Muscle of arm (tissue), 12 donors: Measurements from ENCODE around the gene PDE11A. TPM values are rescaled to one million over a fixed set of nuclear protein-coding genes. Genes with fewer than 3 reads are reported as not detected.
"Not testable (repeated sequence)": the region's sequence is repeated elsewhere in the genome, so short reads cannot be mapped to it uniquely, and the experiment has no call there.

Source experiments
- DNase-seq: peaks from one replicate; pipeline ENCODE4 v3.0.0-alpha.2; 2013
- polyA plus RNA-seq, 12 donors: library from polyadenylated mRNA; unstranded; fragments of 120-200 nt; gene quantifications; one replicate each; pipeline ENCODE4 v1.2.1, GENCODE V29; 2013; ENCODE audit not compliant: insufficient read length in 12 of 12

The PDE11A gene
- polyA plus RNA-seq, 12 donors: 0.33 to 2.0 (median 0.78) TPM; not detected in 2

- DNase-seq: peak; percentile 7
Observed at GRCh38 chr2:177882501-177882900, 190.1 kb downstream of the PDE11A start.

GRCh38 chr2:177881921-177882320, 190.7 kb downstream of the PDE11A start:
- DNase-seq: no peak

DNA sequence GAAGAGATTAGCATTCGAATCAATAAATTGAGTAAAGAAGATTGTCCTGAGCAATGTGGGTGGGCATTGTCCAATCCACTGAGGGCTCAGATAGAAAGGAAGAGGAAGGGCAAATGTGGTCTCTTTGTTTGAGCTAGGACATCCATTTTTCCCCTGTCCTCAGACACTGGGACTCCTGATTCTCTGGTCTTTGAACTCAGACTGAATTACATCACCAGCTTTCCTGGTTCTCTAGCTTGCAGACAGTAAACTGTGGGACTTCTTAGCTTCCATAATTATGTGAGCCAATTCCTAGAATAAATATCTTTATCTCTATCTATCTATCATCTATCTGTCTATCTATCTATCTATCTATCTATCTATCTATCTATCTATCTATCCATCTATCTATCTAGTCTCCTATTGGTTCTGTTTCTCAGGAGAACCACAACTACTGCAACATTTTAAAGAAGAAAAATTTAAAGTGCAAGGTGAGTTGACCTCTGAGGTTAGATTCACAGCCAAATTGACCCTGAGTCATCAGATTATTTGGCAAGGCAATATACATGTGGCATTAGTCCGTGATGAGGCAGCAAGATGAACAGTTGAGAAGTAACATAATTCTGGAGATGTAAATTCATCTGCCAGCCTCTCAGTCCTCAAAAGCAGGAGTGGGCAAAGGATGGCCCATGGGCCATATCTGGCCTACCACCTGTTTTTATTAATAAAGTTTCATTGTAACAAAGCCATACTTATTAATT, 191.4 kb downstream of the PDE11A start:
- no peak for DNase-seq

- DNase-seq: no peak
Observed at GRCh38 chr2:177880285-177880684, 192.3 kb downstream of the PDE11A start.

DNA sequence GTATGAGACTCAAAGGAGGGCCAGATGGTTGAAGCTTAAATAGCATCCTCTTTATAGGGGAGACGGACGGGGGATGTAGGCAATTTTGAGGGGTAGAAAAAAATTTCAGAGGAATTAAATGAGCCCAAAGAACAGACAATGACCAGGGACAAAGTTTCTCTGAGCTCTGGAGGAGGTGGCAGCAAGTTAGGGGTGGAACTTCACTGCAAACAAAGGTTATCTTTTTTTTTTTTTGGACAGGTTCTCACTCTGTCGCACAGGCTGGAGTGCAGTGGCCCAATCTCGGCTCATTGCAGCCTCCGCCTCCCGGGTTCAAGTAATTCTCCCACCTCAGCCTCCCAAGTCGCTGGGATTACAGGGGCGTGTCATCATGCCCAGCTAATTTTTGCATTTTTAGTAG, 195.6 kb downstream of the PDE11A start:
- no peak for DNase-seq

DNA sequence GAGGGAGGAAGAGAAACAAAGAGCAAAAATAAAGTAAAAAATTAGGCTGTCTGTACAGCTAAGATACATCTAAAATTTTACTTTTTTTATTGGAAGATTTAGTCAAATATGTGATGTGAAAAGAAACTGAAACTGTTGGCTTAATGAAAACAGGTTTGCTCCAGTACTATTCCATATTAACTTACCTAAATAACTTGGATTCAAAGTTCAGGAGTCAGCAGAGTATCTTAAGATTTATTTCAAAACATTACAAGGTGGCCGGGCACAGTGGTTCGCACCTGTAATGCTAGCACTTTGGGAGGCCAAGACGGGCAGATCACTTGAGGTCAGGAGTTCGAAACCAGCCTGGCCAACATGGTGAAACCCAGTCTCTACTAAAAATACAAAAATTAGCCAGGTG, 197.9 kb downstream of the PDE11A start:
- no peak for DNase-seq

- no peak for DNase-seq
Observed at GRCh38 chr2:177873915-177874314, 198.7 kb downstream of the PDE11A start.

DNA sequence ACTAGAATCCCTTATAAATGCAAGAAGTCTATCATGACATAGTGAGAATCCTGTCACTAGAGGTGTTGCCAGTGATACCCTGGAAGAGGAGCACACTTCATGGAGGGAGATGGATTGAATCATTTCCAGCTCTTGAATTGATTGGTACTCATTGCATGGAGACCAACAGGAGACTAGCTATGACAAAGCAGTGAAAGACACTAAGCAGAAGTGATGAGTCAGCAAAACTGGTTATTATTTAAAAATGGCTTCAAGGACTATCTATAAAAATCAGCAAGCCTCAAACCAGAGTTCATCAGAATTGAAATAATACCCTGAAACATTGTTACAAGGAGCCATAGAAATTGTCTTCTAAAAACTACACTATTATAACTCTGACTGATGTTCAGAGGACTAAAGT, 200.3 kb downstream of the PDE11A start:
- DNase-seq: no peak

DNA sequence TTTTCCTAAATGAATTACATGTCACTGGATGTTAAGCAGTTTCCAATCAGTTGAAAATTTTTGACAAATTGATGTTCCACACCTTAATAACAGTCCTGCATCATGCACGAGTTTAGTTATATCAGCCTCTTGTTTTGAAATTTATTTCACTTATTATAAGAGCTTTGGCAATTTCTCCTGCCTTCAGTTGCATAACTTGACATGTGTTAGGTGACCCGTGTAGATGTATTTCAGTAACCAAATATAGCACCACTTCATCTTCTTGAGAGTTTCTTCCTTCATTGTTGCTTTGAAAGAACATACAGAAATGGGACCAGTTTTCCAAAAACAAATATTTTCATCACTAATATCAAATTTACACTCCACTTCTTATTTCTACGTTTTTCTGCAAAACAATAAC, 202.7 kb downstream of the PDE11A start:
- no peak for DNase-seq

GRCh38 chr2:177869209-177869608, 203.4 kb downstream of the PDE11A start:
- DNase-seq: no peak

DNA sequence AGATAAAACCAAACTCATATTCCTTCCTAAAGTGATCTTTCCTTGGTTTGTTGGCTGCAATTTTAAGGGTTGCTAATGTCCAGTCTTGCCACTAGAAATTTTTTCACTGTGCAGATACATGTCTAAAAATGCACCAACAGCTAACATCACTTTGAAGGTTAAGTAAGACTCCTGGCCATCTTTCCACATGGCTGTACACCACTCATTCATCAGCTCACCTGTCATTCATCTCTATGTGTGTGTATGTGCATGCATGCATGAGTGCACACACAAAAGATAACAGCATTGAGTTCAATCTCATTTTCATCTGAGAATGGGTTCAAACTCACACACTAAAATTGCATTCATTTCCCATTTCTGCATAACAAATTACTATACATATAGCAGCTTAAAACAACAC, 203.8 kb downstream of the PDE11A start:
- no peak for DNase-seq

- DNase-seq: no peak
Observed at GRCh38 chr2:177857538-177857937, 215.0 kb downstream of the PDE11A start.

GRCh38 chr2:177852389-177852788, 220.2 kb downstream of the PDE11A start:
- DNase-seq: no peak

- DNase-seq: no peak
Observed at GRCh38 chr2:177843188-177843587, 229.4 kb downstream of the PDE11A start.

GRCh38 chr2:177842243-177842642, 230.3 kb downstream of the PDE11A start:
- DNase-seq: no peak

DNA sequence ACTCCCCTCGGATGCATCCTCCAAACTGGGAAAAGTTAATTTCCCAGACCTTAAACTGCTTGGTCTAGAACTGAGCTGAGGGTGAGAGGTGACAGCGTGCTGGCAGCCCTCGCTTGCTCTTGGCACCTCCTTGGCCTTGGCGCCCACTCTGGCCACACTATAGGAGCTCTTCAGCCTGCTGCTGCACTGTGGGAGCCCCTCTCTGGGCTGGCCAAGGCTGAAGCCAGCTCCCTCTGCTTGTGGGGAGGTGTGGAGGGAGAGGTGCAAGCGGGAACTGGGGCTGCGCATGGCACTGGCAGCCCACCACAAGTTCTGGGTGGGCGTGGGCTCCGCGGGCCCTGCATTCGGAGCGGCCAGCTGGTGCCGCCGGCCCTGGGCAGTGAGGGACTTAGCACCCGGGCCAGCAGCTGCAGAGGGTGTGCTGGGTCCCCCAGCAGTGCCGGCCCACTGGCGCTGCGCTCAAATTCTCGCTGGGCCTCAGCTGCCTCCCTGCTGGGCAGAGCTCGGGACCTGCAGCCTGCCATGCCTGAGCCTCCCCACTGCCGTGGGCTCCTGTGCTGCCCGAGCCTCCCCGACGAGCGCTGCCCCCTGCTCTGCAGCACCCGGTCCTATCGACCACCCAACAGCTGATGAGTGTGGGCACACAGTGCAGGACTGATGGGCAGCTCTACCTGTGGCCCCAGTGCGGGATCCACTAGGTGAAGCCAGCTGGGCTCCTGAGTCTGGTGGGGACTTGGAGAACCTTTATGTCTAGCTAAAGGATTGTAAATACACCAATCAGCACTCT, 237.0 kb downstream of the PDE11A start:
- DNase-seq: not testable (repeated sequence)

- no peak for DNase-seq
Observed at GRCh38 chr2:177832611-177833433, 239.8 kb downstream of the PDE11A start.

- DNase-seq: no peak
Observed at GRCh38 chr2:177830881-177831386, 241.6 kb downstream of the PDE11A start.

GRCh38 chr2:177828557-177828956, 244.0 kb downstream of the PDE11A start:
- no peak for DNase-seq

DNA sequence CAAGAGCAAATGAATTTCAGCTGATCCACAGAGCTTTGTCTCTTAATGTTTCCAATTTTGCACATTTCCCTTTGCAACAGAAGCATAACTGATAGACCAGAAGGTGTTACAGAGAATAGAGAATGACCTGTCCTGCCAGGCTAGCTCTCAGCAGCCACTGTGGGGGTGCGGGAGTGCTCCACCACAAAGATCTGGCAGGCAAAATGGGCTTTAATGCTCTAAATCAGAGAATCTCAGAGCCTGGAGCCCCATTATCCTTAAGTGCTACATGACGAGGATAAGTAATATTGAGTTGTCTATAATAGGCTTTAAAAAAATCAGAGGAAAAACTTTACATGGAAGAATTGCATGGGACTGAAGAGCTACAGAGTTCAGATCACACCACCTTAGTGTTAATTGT, 245.7 kb downstream of the PDE11A start:
- no peak for DNase-seq

DNA sequence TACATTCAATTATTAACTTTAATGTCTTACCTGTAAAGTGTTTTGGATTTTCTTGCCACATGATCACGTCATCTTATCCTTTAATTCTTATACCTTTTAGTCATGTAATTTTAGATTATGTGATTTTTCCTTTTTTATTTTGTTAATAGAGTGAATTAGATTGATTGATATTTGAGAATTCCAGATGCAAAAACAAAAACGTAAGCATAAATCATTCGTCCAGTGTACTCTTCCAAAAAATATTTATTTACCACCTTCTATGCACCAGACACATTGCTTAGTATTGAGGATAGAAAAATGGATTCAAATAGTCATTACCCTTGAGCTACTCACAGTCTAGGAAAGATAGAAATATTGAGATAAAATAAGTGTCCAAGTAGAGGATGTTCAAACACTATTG, 249.6 kb downstream of the PDE11A start:
- DNase-seq: no peak

DNA sequence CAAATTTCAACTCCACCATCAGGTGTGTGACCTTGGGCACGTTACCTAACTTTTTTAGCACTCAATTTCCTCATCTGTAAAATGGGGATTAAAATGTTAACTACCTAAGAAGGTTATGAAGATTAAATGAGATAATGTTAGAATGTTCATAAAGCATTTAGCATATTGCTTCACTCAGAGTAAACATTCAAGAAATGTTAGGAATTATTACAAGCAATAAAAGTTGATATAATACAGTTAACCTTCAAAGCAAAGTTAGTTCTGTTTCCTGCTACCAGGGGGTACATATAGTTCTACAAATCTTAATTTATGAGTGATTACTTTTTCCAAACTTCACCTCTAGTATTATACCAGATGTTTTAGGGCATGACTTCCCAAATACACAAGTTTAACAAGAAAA, 254.2 kb downstream of the PDE11A start:
- DNase-seq: no peak
